Lower lobe of right lung (tissue), 2 donors: ENCODE measurements around the gene MFNG. TPM values are rescaled to one million over a fixed set of nuclear protein-coding genes. Genes with fewer than 3 reads are reported as not detected.

Source experiments
- ATAC-seq, 2 donors: fragments of 200-7000 bp; cut with Tn5 transposase; one replicate each; pipeline ENCODE4 v1.9.1; 2020 to 2022; ENCODE audit warnings: mild to moderate bottlenecking in 2 of 2, moderate library complexity in 2 of 2
- DNase-seq: peaks from one replicate; pipeline ENCODE4 v3.0.0-alpha.2; 2020
- H3K27ac ChIP-seq: fragments of 200-600 bp; one replicate; pipeline ENCODE4 v1.8.0; 2022
- H3K27me3 ChIP-seq: fragments of 200-600 bp; one replicate; pipeline ENCODE4 v1.8.0; 2022; ENCODE audit warnings: low read depth
- H3K36me3 ChIP-seq: fragments of 200-600 bp; one replicate; pipeline ENCODE4 v1.8.0; 2022; ENCODE audit warnings: mild to moderate bottlenecking
- H3K4me1 ChIP-seq: fragments of 200-600 bp; one replicate; pipeline ENCODE4 v1.8.0; 2022
- H3K4me3 ChIP-seq: fragments of 200-600 bp; one replicate; pipeline ENCODE4 v1.8.0; 2022; ENCODE audit warnings: mild to moderate bottlenecking
- H3K9me3 ChIP-seq: fragments of 200-600 bp; one replicate; pipeline ENCODE4 v1.8.0; 2022
- intact Hi-C: fragments of 100-400 bp; cut with DNase I; formaldehyde crosslinking; loops from one replicate; pipeline ENCODE4 v1.11.0; 2022
- total RNA-seq: library from RNA; stranded (reverse); fragmentation: NEBNext Ultra II Directional; extraction: Animal tissue kit (Norgen Biotek cat#: 25700); gene quantifications from one replicate; pipeline ENCODE4 v1.2.1, GENCODE V29; 2021
- TF ChIP-seq, protein P1 (sequence below): fragments of 200-600 bp; IDR thresholded peaks from one replicate; pipeline ENCODE4 v1.8.0; 2022; ENCODE audit warnings: antibody characterized with exemption, mild to moderate bottlenecking
- donor health status: DM: no; HTN: yes; CAD: no; lungs with severe emphysema.

MFNG gene
- total RNA-seq, 1 donor from 2014 or later = 71.0 TPM

DNA sequence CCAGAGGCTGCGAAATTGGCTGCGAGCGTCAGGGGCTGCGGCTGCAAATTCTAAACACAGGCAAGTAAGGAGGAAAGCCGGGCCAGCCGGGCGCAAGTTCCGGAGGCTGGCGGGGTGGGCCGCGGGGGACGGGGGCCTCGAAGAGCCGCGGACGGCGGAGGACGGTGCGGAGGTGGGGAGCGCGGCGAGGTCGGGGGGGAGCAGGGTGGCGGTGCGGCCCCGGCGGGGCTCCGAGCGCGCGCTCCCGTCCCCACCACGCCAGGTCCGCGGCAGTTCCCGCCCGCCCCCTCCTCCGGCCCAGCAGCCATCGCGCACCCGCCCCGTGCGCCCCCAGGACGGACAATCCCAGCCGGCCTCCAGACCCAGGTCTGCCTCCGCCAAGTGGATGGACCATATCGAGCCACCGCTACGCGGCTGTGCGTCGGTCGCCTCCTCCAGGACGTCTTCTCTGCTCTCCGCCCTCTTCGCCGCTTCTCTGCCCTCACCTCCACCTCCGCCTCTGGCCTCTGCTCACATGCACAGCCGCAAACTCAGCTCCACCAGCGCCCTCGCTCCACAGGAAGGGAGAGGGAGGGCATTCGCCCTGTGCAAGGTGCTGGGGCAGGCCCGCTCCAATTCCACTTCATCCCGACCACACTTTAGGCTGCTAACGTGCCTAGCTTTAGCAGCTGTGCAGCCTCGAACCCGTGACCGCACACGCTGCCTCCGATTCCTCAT lies 66.1 kb downstream of the MFNG start:
- peak overlapping the region; percentile 29 for H3K4me3 ChIP-seq
- intact Hi-C loops = no loop called here
- DNase-seq = no peak
- H3K36me3 ChIP-seq = no peaks in the 10 kb centered on the region
- peaks cover 70% of the 10 kb centered on the region for H3K27me3 ChIP-seq
- H3K27ac ChIP-seq = no peak overlapping the region
- peak in 1 of 2 donors; percentile 35 for ATAC-seq
- no peaks in the 10 kb centered on the region for H3K9me3 ChIP-seq
- TF ChIP-seq, protein P1, sequence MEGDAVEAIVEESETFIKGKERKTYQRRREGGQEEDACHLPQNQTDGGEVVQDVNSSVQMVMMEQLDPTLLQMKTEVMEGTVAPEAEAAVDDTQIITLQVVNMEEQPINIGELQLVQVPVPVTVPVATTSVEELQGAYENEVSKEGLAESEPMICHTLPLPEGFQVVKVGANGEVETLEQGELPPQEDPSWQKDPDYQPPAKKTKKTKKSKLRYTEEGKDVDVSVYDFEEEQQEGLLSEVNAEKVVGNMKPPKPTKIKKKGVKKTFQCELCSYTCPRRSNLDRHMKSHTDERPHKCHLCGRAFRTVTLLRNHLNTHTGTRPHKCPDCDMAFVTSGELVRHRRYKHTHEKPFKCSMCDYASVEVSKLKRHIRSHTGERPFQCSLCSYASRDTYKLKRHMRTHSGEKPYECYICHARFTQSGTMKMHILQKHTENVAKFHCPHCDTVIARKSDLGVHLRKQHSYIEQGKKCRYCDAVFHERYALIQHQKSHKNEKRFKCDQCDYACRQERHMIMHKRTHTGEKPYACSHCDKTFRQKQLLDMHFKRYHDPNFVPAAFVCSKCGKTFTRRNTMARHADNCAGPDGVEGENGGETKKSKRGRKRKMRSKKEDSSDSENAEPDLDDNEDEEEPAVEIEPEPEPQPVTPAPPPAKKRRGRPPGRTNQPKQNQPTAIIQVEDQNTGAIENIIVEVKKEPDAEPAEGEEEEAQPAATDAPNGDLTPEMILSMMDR = no peak
- H3K4me1 ChIP-seq = peaks cover 15% of the 10 kb centered on the region

DNA sequence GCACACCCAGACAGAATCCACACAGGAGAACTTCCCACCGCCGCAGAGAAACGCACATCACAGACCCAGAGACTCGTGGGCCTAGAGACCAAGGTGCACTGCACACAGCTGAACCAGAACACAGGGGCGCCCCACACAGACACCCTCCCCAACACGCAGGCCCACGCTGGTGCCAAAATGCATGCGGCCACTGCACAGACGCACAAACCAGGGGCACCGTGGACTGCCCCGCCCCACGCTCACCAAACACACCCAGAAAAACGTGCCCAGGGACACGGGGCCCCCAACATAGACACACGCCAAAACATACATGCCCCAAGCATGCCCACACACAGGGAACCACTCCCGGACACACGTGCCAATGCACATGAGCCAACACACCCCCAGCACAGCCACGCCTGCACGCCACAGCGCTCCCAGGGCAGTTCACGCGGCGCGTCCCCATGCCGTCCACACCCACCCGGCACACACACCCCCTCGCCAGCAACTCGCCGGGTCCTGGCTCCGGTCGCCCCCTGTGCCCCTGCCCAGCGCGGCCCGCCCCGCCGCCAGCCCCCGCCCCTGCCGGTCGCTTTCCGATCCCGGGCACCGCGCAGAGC lies 66.7 kb downstream of the MFNG start:
- Histone ChIP-seq H3K9me3 (no peaks in the 10 kb centered on the region), H3K27me3 (peaks cover 68% of the 10 kb centered on the region), H3K36me3 (no peaks in the 10 kb centered on the region), H3K27ac (no peak overlapping the region), H3K4me3 (peak overlapping the region; percentile 29), H3K4me1 (peaks cover 15% of the 10 kb centered on the region)
- peak in 1 of 2 donors; percentile 11 for ATAC-seq
- TF ChIP-seq, protein P1 = no peak
- no peak for DNase-seq
- intact Hi-C loops = no loop called here

Other genes with a start within 250 kb of the MFNG start
- 111 TPM for gene RAC2, start 242.1 kb downstream of the MFNG start, total RNA-seq
- 45.4 TPM for gene CYTH4, start 203.9 kb downstream of the MFNG start, total RNA-seq
- gene ELFN2, start 58.9 kb downstream of the MFNG start, total RNA-seq = 0.89 TPM
- gene CARD10, start 33.0 kb upstream of the MFNG start, total RNA-seq = 14.9 TPM
- 46.0 TPM for gene CDC42EP1, start 74.1 kb upstream of the MFNG start, total RNA-seq
- 1.9 TPM for gene LGALS2, start 93.7 kb upstream of the MFNG start, total RNA-seq
- gene GGA1, start 122.5 kb upstream of the MFNG start, total RNA-seq = 64.8 TPM
- 34.8 TPM for gene SH3BP1, start 153.3 kb upstream of the MFNG start, total RNA-seq
- 3.9 TPM for gene PDXP, start 172.3 kb upstream of the MFNG start, total RNA-seq
- 425 TPM for gene LGALS1, start 189.3 kb upstream of the MFNG start, total RNA-seq
- 23.0 TPM for gene NOL12, start 200.0 kb upstream of the MFNG start, total RNA-seq
- gene TRIOBP, start 210.7 kb upstream of the MFNG start, total RNA-seq = 78.8 TPM